Heart left ventricle (tissue), 16 donors: ENCODE measurements around the gene SZT2. TPM values are rescaled to one million over a fixed set of nuclear protein-coding genes. Genes with fewer than 3 reads are reported as not detected.

Source experiments
- ATAC-seq, 4 donors: fragments of 200-7000 bp; cut with Tn5 transposase; one replicate each; pipeline ENCODE4 v1.9.1; 2020 to 2022; ENCODE audit warnings: moderate library complexity in 4 of 4, mild to moderate bottlenecking in 3 of 4, moderate number of reproducible peaks in 1 of 4
- DNase-seq, 5 donors: peaks; one replicate each; pipeline ENCODE4 v3.0.0-alpha.2; 2020
- H3K27ac ChIP-seq, 12 donors: fragments of 200-600 bp; sonication (generic) in 4 of 12; one replicate each; pipeline versions ENCODE4 v1.5.0 to v1.8.0; 2016 to 2022; ENCODE audit warnings: mild to moderate bottlenecking in 2 of 12
- H3K27me3 ChIP-seq, 9 donors: fragments of 200-600 bp; sonication (generic) in 2 of 9; one replicate each; pipeline versions ENCODE4 v1.5.1 to v1.8.0; 2016 to 2022; ENCODE audit warnings: mild to moderate bottlenecking in 3 of 9
- H3K36me3 ChIP-seq, 9 donors: fragments of 200-600 bp; sonication (generic) in 2 of 9; one replicate each; pipeline versions ENCODE4 v1.5.0 to v1.8.0; 2018 to 2022; ENCODE audit warnings: mild to moderate bottlenecking in 2 of 9
- H3K4me1 ChIP-seq, 12 donors: fragments of 200-600 bp; sonication (generic) in 4 of 12; one replicate each; pipeline versions ENCODE4 v1.5.0 to v1.8.0; 2016 to 2022; ENCODE audit warnings: mild to moderate bottlenecking in 3 of 12
- H3K4me3 ChIP-seq, 12 donors: fragments of 200-600 bp; sonication (generic) in 4 of 12; one replicate each; pipeline versions ENCODE4 v1.5.0 to v1.8.0; 2017 to 2022; ENCODE audit warnings: mild to moderate bottlenecking in 9 of 12, moderate library complexity in 4 of 12
- H3K9me3 ChIP-seq, 12 donors: fragments of 200-600 bp; sonication (generic) in 4 of 12; one replicate each; pipeline versions ENCODE4 v1.5.0 to v1.8.0; 2016 to 2022; ENCODE audit warnings: mild to moderate bottlenecking in 1 of 12
- CTCF ChIP-seq, 12 donors: fragments of 200-600 bp; sonication (generic) in 4 of 12; IDR thresholded peaks; one replicate each; pipeline versions ENCODE4 v1.5.0 to v1.8.0; 2018 to 2022; ENCODE audit warnings: antibody characterized with exemption in 12 of 12, mild to moderate bottlenecking in 5 of 12
- POLR2A ChIP-seq, 2 donors: fragments of 450-650 bp; IDR thresholded peaks; one replicate each; pipeline ENCODE4 v1.6.1; 2017; ENCODE audit warnings: antibody characterized with exemption in 2 of 2, mild to moderate bottlenecking in 2 of 2, moderate library complexity in 2 of 2
- WGBS, 4 donors: extraction: QIAGEN DNeasy Blood & Tissue Kit in 2 of 4; methylation state at CpG; one replicate each; pipeline versions ENCODE4 v1.1.5 to v1.1.7; 2013 to 2018; 5-methylcytosine and 5-hydroxymethylcytosine counted together
- intact Hi-C, 10 donors: fragments of 100-400 bp; cut with DNase I; formaldehyde crosslinking; loops; one replicate each; pipeline versions ENCODE4 v1.11.1 to v1.14.2; 2022
- polyA plus RNA-seq, 2 donors: library from polyadenylated mRNA; stranded (reverse); fragments of 200-250 nt; gene quantifications; one replicate each; pipeline ENCODE4 v1.2.3, GENCODE V29; 2013
- total RNA-seq, 9 donors: library from RNA; depleted of rRNA in 2 of 9; stranded (reverse); fragments of >200 nt in 2 of 9; fragmentation: NEBNext Ultra II Directional in 3 of 9; extraction: Animal tissue kit (Norgen Biotek cat#: 25700) in 3 of 9; gene quantifications; one replicate each; pipeline versions ENCODE4 v1.1.0 to v1.2.4, GENCODE V29; 2016 to 2023
- donor health status: ischemic (EF 13 %, LVEDD 7.1; RV severe dilation, severe dysfunction).
- donor health status: healthy with polysubstance abuse.
- donor health status: DM: no; HTN: yes; CAD: no.
- donor health status: DM: no; HTN: no; CAD: no.
- donor health status: ischemic (EF 25% LVEDD 6.9; RV normal size, moderate dysfunction).
- donor health status: ischemic (EF 25% LVEDD 5.7; RV mildly dilated, moderate dysfunction).
- donor health status: healthy.
- donor health status: DM: yes; HTN: yes; CAD: no.
- donor health status: ischemic (EF 35%, LVEDD 5.7; RV mildly dilated, moderate dysfunction).
- donor health status: nonischemic (EF 11% LVEDD 7.7; RV severe dilation, severe dysfunction).
- donor health status: DM: yes; HTN: yes; CAD: no.
- donor health status: PGD.
- donor health status: ischemic (EF 29% LVEDD 5.4; RV normal size, mild dysfunction).
- donor health status: nonischemic (EF 23%, LVEDD 6.1; RV moderate dilation, normal function).

SZT2 gene
- total and polyA plus RNA-seq, 11 donors = 13.1 to 39.7 (median 24.4) TPM

- no peak overlapping the region for H3K4me3 ChIP-seq
- H3K36me3 ChIP-seq = peaks cover 4 to 100% (median 94%) of the 10 kb centered on the region in 9 donors
- no peak overlapping the region for H3K27ac ChIP-seq
- H3K4me1 ChIP-seq = peaks cover 0 to 11% (median 4%) of the 10 kb centered on the region in 12 donors
- TF ChIP-seq POLR2A (IDR thresholded peaks at IDR 0.05) = no peak
- no peak for TF ChIP-seq CTCF (IDR thresholded peaks at IDR 0.05)
- ATAC-seq = no peak
- intact Hi-C loops = no loop called here
- no peak for DNase-seq
- no peaks in the 10 kb centered on the region for H3K9me3 ChIP-seq
- 86 to 98% (median 93%) methylated on average over 5 of the region's 5 CpGs for WGBS, 4 donors
- H3K27me3 ChIP-seq = no peaks in the 10 kb centered on the region
Observed at GRCh38 chr1:43430831-43431230, 41.1 kb downstream of the SZT2 start.

- intact Hi-C loops = no loop called here
Observed at GRCh38 chr1:43431676-43432075, 42.0 kb downstream of the SZT2 start.

GRCh38 chr1:43432171-43432860 lies 42.6 kb downstream of the SZT2 start:
- DNase-seq = no peak
- H3K36me3 ChIP-seq = peaks cover 4 to 92% (median 83%) of the 10 kb centered on the region in 9 donors
- no peak for TF ChIP-seq POLR2A (IDR thresholded peaks at IDR 0.05)
- TF ChIP-seq CTCF (IDR thresholded peaks at IDR 0.05) = no peak

More at GRCh38 chr1:43431676-43432075, 42.0 kb downstream of the SZT2 start:
- 94 to 99% (median 96%) methylated on average over 9 of the region's 9 CpGs for WGBS, 4 donors
- Histone ChIP-seq H3K27ac (no peak overlapping the region), H3K9me3 (no peaks in the 10 kb centered on the region), H3K36me3 (peaks cover 4 to 98% (median 87%) of the 10 kb centered on the region in 9 donors), H3K4me3 (no peak overlapping the region), H3K27me3 (no peaks in the 10 kb centered on the region), H3K4me1 (peaks cover 0 to 17% (median 4%) of the 10 kb centered on the region in 12 donors)
- TF ChIP-seq CTCF (IDR thresholded peaks at IDR 0.05) (no peak), POLR2A (IDR thresholded peaks at IDR 0.05) (no peak)
- ATAC-seq (no peak), DNase-seq (no peak)

GRCh38 chr1:43432907-43433306 lies 43.2 kb downstream of the SZT2 start:
- intact Hi-C loops = no loop called here
- Histone ChIP-seq H3K9me3 (no peaks in the 10 kb centered on the region), H3K27ac (no peak overlapping the region), H3K27me3 (no peaks in the 10 kb centered on the region), H3K36me3 (peaks cover 4 to 92% (median 82%) of the 10 kb centered on the region in 9 donors), H3K4me3 (no peak overlapping the region), H3K4me1 (peaks cover 0 to 17% (median 4%) of the 10 kb centered on the region in 12 donors)
- WGBS, 4 donors = 89 to 98% (median 95%) methylated on average over 5 of the region's 5 CpGs
- DNase-seq (no peak), ATAC-seq (no peak)
- no peak for TF ChIP-seq POLR2A (IDR thresholded peaks at IDR 0.05)
- TF ChIP-seq CTCF (IDR thresholded peaks at IDR 0.05) = no peak

More at GRCh38 chr1:43432171-43432860, 42.6 kb downstream of the SZT2 start:
- intact Hi-C loops = no loop called here
- Histone ChIP-seq H3K4me3 (no peak overlapping the region), H3K27ac (no peak overlapping the region), H3K27me3 (no peaks in the 10 kb centered on the region), H3K4me1 (peaks cover 0 to 17% (median 4%) of the 10 kb centered on the region in 12 donors), H3K9me3 (no peaks in the 10 kb centered on the region)
- WGBS, 4 donors = 87 to 92% (median 91%) methylated on average over 9 of the region's 9 CpGs
- ATAC-seq = no peak
